COLO829 (cell line): ENCODE data around the gene FYB2.
"Not testable (repeated sequence)": the region's sequence is repeated elsewhere in the genome, so short reads cannot be mapped to it uniquely, and the experiment has no call there.

ENCODE experiments used
- DNase-seq: peaks from one replicate; pipeline ENCODE4 v3.0.0; 2012; ENCODE audit warnings: low spot score

The FYB2 gene

GRCh38 chr1:56788588-56788987, 30.6 kb downstream of the FYB2 start:
- peak; percentile 25 for DNase-seq

DNA sequence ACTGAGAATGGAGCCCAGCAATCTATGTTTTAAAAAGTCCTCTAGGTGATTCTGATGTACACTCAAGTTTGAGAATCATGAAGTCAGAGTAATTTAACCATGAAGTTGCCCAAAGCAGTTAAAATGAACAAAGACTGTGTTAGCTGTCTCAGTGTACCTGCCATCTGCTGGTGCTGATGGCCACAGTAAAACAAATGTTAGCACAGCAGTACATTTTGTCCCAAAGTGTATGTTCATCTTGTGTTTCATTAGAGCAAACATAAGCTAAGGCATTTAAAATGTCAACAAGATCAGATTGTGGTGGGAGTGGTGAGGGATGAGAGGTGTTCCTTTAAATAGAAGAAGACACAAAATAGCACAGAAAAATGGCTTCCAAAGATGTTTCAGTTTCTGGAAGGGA, 31.1 kb downstream of the FYB2 start:
- no peak for DNase-seq

DNA sequence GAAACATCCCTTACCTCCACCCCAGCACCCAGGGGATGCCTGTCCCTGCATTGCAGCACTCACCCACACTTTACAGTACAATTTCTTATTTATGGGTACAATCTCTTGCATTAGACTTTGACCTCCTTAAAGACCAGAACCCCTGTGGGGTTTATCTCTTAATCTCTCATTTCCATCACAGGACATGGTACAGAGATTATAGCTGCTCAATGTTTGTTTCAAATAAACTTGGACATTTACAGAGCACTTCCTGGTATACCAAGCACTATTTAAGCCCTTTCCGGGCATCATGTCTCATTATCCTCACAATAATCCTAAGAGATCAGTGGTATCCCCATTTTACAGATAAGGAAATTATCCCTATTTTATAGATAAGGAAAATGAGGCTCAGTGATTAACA, 31.9 kb downstream of the FYB2 start:
- no peak for DNase-seq

DNA sequence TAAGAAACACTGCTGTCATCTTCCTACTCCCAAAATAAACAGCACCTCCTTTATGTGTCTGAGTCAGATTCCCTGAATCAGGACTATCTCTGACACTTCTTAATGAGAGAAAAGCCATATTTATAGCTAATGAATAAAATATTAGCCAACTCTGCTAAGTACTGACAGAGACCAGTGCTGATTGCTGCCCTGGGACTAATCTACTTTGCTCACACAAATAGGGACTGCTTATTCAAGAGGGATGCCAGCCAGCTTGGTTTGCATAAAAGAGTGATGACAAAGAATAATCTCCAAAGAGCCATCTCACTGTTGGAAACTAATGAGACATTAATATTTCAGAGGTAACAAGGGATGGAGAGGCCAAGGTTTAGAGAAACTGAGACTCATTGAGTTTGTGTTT, 36.4 kb downstream of the FYB2 start:
- no peak for DNase-seq

GRCh38 chr1:56780826-56781225, 38.4 kb downstream of the FYB2 start:
- no peak for DNase-seq

DNA sequence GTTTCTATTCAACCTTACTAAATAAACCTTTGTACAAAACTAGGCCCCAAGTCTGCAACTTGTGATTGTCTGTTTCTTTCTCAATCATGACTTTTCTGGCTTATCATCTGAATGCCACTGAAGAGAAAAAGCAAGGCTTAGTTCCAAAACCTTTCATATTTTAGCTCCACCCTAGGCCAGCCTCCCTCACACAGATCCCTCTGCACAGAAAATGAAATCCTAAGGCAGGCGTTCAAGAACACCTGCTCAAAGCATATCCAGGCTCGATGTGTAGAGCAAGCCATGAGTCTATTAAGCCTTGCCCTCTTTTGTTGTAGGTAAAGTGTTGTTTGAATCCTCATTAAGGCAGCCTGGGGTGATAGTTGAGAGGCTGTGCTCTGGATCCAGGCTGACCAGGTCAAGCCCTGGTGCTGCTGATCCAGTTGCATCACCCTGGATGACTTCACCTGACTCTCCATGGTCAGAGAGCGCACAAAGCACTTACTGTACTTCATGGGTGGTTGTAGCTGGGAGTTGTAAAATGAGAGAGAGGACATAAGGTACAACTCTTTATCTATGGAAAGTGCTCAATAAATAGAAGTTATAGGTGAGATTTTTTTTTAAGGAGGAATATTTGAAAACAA, 39.0 kb downstream of the FYB2 start:
- no peak for DNase-seq

DNA sequence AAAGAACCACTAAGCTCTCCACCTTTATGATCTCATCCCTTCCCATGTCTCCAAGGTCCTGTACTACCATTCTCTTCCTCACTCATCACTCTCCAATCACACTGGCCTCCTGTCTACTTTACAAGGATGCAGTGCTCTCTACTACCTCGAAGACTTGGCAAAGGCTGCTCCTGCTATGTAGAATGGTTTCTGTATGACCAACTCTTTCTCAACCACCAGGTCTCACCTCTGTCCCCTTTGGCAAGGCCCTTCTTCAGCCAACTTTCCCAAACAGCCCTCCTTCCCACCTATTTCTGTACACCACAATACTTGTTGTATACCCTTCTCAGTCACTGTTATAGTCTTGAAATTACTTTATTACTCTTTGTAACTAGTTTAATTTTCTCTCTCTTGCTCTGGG, 41.2 kb downstream of the FYB2 start:
- no peak for DNase-seq

DNA sequence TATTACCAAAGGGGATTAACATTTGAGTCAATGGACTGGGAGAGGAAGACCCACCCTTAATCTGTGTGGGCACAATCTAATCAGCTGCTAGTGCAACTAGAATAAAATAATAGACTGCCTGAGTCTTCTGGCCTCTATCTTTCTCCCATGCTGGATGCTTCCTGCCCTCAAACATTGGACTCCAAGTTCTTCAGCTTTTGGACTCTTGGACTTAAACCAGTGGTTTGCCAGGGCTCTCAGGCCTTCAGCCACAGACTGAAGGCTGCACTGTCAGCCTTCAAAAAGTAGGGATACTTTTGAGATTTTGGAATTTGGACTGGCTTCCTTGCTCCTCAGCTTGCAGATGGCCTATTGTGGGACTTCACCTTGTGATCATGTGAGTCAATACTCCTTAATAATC, 44.5 kb downstream of the FYB2 start:
- DNase-seq = not testable (repeated sequence)

GRCh38 chr1:56774067-56774609, 45.1 kb downstream of the FYB2 start:
- DNase-seq = no peak

- no peak for DNase-seq
Measured at GRCh38 chr1:56773341-56774066, 45.7 kb downstream of the FYB2 start.

DNA sequence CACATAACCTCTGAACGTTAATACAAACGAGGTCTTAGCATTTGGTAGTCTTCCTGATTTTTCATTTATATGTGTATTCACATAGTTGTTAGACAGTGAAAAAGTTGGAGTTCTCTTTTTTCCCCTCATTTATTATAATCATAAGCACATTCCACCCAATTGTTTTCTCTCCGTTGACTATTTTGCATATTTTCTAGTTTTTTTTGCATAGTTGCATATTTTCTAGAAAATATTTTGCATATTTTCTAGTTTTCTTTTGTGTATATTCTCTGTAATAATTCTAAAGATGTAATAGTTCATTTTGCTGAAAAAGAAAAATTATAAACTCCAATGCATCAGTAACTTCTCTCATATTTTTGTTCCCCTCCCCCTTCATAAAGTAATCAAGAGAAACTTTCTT, 47.5 kb downstream of the FYB2 start:
- no peak for DNase-seq

DNA sequence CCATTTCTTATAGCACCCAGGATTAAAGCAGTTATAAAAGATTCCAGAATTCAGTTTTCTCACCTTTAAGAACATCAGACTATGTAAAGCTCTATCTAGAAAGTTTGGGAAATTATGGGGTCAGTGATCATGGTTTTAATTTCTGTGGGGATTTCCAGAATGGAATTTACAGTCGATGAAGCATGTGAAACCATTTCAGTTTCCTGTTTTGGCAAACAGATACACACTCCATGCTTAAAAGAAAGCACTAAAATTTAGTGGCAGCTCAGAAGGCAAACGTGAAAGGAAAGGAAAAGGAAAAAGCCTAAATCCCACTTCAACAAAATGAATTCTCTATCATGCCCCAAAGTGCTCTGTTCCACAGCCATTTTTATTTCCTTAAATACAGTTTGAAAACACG, 60.4 kb downstream of the FYB2 start:
- no peak for DNase-seq

- no peak for DNase-seq
Measured at GRCh38 chr1:56758135-56758534, 61.1 kb downstream of the FYB2 start.

DNA sequence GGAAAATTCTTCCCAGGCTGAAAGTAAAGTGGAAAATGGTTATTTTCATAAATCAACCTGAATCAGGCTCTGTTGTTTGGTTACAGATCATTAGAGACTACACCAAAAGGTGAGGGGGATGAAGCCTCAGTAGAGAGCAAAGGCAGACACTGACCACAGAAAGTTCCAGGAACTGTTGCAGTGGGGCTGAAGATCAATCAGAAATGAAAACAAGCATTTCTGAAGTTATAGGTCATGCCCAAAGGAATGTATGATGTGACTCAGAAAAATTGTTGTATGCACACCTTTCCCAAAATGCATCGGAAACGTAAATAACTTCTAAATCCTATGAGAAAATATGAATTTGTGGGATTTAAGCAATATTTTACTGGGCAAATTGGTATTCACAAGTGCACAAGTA, 63.3 kb downstream of the FYB2 start:
- no peak for DNase-seq

DNA sequence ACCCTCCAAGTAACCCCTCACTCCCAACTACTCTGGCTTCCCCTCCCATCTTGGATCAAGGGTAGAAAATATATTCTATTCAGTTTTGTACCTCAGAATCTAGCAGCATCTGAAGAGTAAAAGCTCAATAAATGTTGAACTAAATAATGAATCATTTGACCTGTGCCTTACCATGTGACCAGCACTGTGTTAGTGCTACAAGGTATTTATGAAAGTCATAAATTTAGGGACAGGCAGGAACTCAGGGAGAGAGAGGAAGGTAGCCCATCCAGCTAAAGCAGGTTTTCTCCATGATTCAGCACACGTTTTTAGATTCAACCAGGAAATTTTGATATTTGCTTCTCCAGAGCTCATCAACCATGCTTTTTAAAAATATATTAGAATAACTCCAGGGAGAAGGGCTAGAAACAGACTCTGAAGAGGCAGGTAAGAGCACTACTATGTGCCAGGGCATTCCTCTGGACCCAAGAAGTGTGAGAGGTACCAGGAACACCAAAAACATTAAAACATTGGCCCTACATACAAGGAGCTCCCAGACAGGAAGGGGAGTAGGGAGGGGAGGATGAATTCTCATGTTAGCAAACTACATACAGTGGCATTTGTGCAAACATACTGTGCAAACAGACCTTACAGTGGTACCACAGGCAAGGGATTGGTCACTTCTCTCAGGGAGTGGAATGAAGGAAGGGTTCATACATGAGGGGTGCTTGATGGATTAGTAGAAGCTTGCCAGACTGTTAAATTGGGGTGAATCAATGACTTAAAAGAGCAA, 64.3 kb downstream of the FYB2 start:
- no peak for DNase-seq

DNA sequence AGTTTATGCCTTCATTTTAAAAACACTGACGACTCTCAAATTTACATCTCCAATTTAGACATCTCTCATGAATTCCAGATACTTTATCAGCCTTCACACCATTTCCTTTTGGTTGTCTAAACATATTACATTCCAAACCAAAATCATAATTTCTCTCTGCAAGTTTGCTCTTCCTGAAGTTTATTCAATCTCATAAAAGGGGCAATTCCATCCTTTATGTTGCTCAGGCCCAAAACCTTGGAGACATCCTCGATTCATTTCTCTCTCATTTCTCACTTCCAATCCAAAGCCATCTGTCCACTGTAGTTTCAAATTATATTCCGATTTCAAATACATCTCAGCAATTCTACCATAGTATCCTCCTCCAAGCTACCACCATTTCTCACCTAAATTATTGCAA, 74.0 kb downstream of the FYB2 start:
- DNase-seq = no peak

GRCh38 chr1:56728964-56729363, 90.2 kb downstream of the FYB2 start:
- DNase-seq = no peak

- no peak for DNase-seq
Measured at GRCh38 chr1:56726706-56727105, 92.5 kb downstream of the FYB2 start.

DNA sequence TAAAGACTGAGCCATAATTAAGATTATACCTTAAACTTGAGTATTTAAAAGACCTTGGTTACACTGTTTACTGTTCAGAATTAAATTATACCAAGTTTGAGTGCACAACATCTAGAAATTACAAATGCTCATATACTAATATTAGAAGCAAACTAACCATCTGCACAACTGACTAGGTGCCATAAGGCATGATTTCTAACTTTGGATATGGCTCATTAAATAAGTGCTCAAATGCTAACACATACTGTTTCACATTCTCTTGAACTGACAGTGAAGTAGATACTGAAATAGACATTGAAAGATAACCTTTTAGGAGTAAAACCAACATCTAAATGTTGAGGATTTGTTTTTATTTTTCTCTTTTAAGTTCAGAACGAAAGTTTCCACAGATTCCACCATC, 100.0 kb downstream of the FYB2 start:
- DNase-seq = no peak

DNA sequence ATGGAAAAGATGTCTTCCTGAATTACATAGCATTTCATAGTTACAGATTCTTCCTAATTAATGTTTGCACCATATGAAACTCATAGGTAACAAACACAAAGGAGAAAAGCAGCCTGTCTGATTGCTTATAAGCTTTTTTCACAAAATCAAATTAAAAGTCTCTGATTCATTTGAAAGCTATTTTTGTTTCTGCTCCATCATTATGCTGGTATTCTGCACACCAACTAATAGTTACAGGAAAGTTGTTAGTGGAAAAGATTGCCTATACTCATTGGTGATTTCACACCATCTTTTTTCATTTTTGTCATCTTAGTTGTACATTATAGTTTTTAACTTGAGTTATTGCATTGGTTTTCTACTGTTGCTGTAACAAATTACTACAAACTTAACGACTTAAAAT, 104.0 kb downstream of the FYB2 start:
- no peak for DNase-seq

DNA sequence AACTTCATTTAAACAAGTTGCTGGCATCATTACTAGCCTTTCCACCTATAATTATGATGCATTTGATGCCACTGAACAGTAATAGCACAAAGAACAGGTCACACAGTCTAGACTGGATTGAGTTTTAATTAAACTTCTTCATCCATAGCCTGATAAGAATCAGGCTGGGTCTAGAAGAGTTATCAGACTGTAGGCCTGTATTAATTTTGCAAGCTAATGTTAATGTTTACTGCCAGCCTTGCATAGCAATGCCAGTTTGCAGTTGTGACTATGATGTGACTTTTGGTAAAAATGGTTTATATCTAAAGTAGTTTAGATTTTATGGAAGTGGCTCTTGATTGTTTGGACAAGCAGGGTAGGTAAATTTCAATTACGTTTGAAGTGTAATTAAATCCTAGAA, 106.1 kb downstream of the FYB2 start:
- no peak for DNase-seq

- DNase-seq = no peak
Measured at GRCh38 chr1:56712150-56712549, 107.1 kb downstream of the FYB2 start.

DNA sequence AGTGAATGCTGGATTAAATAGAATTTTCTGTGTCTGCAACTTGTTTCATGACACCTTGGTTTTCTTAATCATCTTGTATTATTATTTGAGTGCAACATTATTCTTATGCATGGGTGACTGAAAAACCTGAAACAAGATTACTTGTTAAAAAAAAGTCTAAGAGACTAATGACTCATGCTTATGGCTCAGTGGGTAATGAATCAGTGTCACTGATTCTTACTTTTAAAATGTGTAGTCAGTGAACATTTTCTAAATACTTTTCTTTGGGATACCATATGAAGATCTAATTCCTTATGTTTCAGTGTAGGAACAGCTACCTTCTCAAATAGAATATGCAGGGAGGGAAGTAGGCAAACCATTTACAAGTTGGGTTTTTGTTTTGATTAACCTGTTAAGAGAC, 108.6 kb downstream of the FYB2 start:
- DNase-seq = peak; percentile 8
